GM18508 (cell line): Measurements from ENCODE around the gene PSTPIP1.

Source experiments
- ATAC-seq: cut with Tn5 transposase; IDR thresholded peaks from one replicate; pipeline ENCODE4 v1.9.1; 2021; ENCODE audit warnings: moderate number of reproducible peaks; ENCODE audit not compliant: insufficient read depth, unreplicated experiment

Gene PSTPIP1

GRCh38 chr15:77017091-77017660 is 22.2 kb downstream of the PSTPIP1 start:
- no peak for ATAC-seq

DNA sequence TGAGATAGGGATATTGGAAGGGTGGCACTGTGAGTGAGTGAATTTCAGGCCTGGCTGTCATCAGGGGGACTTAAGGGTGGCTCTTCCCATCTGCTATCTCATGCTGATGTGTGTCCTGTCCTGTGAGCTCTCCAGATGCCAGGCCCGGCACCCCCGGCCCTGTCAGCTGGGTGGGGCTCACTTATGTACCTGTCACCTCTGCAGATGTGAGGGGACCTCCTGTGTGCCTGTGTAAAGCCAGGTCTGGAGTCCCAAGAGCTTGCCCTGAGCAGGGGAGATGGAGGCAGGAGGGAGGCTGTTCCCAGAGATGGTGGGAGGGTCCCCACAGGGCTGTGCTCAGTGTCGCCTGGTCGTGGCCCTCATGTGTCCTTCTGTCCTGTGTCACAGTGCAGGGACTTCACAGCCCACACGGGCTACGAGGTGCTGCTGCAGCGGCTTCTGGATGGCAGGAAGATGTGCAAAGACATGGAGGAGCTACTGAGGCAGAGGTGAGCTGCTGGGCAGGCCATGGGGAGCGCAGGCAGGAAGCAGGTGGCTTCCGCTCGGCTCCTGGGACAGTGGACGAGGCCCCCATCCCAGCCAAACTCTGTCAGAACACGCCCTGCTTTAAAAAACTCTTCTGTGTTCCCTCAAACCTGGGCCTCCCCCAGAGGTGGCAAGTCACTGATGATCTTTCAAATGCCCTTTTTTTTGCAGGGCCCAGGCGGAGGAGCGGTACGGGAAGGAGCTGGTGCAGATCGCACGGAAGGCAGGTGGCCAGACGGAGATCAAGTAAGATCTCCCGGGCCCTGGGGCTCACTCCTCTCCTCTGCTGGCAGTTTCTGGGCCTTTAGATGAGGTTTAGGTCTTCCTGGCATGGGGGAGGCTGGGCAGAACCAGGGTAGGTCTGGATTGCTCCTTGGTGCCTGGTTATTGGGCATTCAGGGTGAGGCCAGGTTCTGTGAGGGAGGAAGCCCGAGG is 23.1 kb downstream of the PSTPIP1 start:
- ATAC-seq: no peak

- no peak for ATAC-seq
Observed at GRCh38 chr15:77018796-77019505, 24.0 kb downstream of the PSTPIP1 start.

DNA sequence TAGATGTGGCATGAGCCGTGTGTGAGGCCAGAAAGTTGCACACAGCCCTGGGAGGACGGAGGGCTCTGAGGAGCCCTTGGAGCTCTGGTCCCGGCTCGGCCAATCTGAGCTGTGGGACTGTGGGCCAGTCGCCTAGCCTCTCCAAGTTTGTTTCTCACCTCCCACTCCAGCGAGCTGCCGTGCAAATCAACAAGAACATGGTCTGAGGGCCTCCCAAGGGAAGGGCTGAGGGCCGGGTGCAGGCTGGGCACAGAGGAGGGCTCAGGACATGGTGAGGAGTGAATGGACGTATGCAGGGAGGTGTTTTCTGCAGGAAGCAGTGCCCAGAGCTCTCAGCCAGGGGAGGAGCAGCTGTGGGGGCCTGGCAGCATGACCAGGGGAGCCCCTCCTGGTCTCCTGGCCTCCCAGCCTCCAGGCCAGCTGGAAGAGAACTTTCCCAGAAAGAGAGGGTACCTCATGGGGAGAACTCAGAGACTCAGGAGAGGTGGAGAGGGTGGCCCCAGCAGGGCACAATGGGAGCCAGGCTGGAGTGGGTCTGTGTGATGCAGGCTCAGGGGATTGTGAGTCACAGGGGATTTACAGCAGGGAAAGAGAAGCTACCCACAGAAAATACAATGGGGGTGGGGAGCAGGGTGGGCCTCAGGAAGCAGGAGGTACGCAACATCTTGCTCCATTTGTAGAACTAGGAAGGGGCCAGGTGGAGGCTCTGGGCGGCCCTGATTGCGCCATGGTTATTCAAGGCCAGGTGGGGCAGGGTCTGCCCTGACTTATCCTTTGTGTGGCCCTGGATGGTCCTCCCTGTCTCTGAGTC is 24.8 kb downstream of the PSTPIP1 start:
- no peak for ATAC-seq

GRCh38 chr15:77020348-77021087 is 25.6 kb downstream of the PSTPIP1 start:
- no peak for ATAC-seq

DNA sequence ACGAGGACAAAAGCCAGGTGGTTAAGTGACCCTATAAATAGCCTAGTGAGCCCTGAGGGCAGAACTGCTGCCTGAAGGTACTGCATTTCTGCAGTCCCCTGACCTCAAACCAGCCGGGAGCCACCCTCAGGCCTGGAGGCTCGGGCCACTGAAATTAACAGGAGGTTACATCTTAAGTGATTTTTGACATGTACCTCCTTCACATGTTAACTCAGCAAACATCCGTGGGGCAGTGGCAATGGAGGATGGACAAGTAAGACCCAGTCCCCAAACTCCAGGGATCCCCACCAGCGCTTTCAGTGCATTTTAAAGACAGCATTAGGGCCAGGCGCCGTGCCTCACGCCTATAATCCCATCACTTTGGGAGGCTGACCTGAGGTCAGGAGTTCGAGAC is 26.2 kb downstream of the PSTPIP1 start:
- ATAC-seq: no peak

DNA sequence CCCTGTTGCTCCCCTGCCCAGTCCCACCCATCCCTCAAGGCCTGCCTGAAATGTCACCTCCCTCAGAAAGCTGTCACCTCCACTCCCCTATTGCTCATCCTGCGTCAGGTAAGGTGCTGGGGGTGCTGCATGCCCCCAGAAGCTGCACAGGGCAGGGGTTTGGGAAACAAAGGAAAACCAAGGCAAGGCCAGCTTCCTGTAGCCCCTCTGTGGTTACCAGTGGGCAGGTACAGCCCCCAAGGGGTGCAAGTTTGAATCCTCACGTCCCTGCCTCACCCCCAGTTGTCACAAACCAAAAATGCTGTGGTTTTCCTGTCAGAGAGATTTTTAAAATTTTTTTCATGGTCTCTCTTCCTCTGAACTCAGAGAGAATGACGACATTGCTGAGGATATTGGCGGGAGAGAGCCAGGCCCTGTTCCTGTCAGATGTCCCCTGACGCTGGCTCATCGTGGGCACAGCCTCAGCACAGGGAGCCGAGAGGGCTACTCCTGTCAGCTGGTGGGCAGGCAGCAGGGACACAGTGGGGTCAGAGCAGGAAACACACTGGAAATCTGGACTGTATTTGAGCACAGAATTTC is 27.0 kb downstream of the PSTPIP1 start:
- no peak for ATAC-seq

DNA sequence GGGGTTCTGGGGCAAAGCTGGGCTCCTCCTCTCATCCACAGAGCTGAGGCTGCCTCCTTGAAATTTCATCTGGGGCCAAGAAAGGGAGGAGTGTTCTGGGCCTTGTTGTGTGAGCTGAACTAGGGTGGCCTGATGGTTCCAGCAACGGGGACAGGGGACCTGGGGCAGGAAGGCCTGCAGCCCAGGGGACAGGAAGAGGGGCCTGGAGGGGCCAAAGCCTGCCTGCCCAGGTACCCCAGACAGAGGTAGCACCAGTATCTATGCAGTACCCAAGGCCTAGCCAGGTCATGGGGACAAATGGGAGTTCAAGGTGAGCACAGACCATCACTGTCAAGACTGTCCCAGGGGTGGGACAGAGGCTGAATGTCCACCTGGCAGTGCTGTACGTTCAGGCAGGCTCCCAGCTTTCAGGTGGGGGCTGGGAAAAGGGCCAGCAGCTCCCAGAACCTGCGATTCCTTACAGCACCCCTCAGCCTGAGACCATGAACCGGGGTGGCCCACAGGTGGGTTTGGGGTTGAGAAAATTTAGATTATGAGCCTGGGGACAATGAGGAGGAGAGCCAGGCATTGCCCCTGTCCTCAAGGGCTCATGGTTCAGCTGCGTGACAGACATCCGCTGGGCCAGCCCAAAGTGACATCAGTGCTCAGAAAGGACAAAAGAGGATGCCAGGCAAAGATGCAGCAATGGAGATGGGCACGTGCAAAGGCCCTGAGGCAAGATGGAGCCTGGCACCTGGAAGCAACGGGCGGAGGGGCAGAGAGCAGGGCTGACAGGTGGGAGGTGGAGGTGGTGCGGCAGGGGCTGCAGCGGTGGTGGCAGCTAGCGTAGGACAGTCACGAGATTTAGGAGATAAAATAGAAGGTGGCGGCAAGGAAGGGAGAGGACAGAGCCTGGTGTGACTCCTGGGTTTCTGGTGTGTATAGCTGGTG is 28.0 kb downstream of the PSTPIP1 start:
- ATAC-seq: no peak

DNA sequence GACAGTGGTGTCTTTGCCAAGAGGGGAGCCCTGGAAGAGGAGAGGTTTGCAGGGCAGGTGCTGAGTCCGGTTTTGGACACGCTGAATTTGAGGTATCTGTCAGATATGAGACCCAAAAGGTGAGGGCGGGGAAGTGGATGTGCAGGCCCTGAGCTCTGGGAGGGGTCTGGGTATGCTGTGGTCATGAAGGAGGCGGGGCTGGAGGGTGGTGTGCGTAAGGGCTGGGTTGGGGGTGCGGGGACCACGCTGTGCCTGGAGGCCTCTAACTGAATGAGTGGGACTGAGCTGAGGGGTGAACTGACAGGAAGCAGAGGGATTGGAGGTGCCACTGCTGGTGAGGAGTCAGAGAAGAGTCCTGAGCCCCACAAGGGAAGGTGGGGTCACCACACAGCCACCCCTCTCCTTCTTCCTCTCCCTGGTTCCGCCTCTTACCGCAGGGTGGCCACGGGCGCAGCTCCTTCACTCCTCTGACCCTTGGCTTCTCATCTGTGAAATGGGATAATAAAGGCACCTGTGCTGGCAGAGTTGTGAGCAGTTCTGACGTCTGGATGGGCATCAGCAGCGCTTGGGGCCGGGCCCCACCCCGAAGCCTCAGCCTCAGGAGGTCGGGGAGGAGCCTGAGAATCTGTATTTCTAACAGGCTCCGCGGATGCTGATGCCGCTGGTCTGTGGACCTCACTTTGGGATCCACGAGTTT is 28.8 kb downstream of the PSTPIP1 start:
- ATAC-seq: no peak

- no peak for ATAC-seq
Observed at GRCh38 chr15:77024273-77025082, 29.6 kb downstream of the PSTPIP1 start.

DNA sequence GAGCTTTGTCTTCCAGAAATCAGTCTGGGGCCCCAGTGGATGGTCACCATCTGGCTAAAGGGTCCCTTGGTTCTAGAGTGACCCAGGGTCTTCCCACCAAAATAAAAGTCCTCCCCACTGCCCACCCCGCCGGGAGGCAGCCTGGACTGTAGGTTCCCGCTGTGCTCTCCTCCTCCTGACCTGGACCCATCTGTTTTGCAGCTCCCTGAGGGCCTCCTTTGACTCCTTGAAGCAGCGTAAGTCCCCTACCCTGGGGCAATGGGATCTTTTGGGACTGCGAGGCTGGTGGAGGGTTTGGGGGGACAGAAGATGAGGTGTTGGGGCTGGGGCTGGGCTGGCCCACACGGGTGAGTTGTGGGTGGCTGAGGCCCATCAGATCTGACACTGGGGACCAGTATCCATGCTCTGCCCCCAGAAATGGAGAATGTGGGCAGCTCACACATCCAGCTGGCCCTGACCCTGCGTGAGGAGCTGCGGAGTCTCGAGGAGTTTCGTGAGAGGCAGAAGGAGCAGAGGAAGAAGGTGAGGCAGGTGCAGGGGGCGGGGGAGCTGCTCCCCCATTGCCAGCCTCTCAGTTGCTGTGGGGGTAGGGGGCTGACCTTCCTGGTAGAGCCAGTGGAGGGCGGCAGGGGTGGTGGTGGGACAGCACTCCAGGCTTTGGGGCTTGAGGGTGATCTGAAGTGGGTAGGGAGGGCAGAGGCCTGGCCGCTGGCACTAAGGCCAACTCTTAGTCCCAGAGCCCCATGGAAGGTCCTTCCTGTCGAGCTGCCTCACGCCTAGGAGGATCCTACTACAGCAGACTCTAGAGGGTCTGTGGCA is 30.4 kb downstream of the PSTPIP1 start:
- ATAC-seq: no peak

GRCh38 chr15:77025941-77026411 is 31.1 kb downstream of the PSTPIP1 start:
- ATAC-seq: no peak

DNA sequence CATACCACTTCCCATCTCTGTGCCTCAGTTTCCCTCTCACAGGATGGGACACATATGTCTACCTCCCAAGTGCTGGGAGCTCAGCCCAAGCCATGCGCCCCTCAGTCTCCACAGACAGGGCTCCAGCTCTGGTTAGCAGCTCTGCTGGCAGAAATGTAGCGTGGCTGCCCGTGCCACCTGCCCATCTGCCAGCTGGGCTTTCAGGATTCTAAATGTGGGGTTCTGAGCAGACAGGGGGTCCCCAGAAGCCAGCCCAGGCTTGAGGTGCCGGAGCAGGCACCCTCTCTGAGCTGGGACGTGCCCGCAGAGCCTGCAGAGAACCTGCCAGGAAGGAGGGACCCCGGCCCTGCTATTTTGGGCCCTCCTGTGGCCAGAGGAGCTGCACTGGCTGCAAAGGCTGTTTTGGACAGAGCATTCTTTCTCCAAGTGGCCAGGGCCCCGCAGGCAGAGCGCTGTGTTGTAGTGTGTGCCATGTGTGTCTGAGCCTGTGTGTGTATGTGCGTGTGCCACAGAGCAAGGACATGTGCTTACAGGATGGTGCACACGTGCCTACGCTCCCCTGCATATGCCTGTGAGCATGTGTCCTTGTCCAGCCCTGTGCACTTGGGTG is 31.7 kb downstream of the PSTPIP1 start:
- no peak for ATAC-seq

DNA sequence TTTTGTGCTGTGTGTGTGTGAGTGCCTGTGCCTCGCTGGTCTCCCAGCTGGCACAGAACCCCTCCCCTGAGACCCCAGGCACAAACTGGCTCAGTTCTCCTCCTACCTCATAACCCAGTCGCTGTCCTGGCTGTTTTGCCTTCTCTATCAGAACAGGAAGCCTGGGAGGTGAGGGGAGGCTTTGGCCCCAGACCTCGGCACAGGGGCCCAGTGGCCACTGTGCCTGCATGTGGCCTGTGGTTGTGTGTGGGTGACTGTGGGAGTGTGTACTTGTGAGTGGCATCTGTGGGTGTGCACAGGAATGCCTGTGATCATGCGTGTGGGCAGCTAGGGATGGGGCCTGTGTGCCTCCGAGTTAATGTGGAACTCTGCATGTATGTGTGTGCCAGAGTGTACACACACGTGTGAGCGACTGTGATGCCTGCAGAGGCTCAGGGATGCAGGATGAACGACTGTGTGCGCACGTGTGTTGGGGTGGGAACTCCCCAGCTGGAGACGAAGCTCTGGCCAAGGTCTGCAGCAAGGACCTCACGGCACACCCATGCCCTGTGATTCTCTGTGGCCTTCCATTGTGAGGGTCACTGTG is 32.3 kb downstream of the PSTPIP1 start:
- ATAC-seq: no peak
